ENCODE measurements around the gene TMEFF2. TPM values are rescaled to one million over a fixed set of nuclear protein-coding genes. Genes with fewer than 3 reads are reported as not detected.

TMEFF2 gene
- total and polyA plus RNA-seq, 10 of the 15 experiments (the other 5 are each of a cell fraction or from before 2014, with no cell fraction given) = not detected

DNA sequence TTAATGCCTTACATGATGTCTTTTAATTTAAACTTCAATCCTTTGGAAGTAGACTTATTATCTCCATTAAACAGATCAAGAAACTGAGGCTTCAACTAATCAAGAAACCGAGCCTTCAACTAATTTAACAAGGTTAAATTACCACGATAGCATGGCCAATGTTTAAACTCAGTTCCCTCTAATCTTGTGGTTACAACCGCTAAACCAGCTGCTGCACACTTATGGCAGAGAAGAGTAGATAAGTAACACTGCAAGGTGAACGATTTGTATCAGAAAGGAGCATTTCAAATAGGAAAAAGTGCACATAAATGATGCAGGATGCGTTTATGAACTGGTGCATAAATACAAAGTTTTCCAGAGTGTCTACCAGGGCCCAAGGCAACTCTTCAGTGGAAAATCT is 203.3 kb downstream of the TMEFF2 start:
- Histone ChIP-seq H3K27ac (ENCODE audit: control insufficient read depth, insufficient read depth) (no peak overlapping the region), H3K79me2 (ENCODE audit: control insufficient read depth, insufficient read depth, low read length) (no peaks in the 10 kb centered on the region), H4K20me1 (ENCODE audit: control insufficient read depth, insufficient read depth) (no peaks in the 10 kb centered on the region), H3K27me3 (replicated peaks in 1 of 2; ENCODE audit: control insufficient read depth in 2 of 2, insufficient read depth in 2 of 2, low read length in 1 of 2) (no peaks in the 10 kb centered on the region), H3K36me3 (ENCODE audit: control insufficient read depth in 2 of 2, insufficient read depth in 2 of 2, low read length in 1 of 2) (no peaks in the 10 kb centered on the region), H3K4me2 (ENCODE audit: control insufficient read depth, insufficient read depth) (no peak overlapping the region), H2AFZ (ENCODE audit: control insufficient read depth, low read depth, low read length) (no peak overlapping the region), H3K9ac (ENCODE audit: control insufficient read depth, insufficient read depth, low read length) (no peak overlapping the region), H3K9me3 (replicated peaks; ENCODE audit: control insufficient read depth, insufficient read depth, low read length) (no peaks in the 10 kb centered on the region), H3K4me1 (ENCODE audit: control insufficient read depth, insufficient read depth, low read length) (no peaks in the 10 kb centered on the region), H3K4me3 (no peak overlapping the region)
- DNase-seq (ENCODE audit: low read depth, low spot score) (no peak), ATAC-seq (no peak), FAIRE-seq (no peak)
- intact Hi-C loops (cut with micrococcal nuclease; ENCODE audit: unreplicated experiment) (no loop called here), in situ Hi-C loops (cut with MboI) (no loop called here)
- ChIA-PET SMC1A (ENCODE audit: uncharacterized antibody, unreplicated experiment) (interaction anchor here (0.8 to 2.9 kb wide), 6 partner anchors 10 to 49 kb away, joined by 3 to 9 read pairs (median 4); no protein-coding TSS in a partner anchor), CTCF (no interaction called here), RAD21 (ENCODE audit: unreplicated experiment) (interaction anchor here (0.9 kb wide), 1 partner anchor 164 kb away, joined by 3 read pairs; no protein-coding TSS in a partner anchor), POLR2A (no interaction called here)
- 17% methylated on average over 5 of the region's 5 CpGs for WGBS (ENCODE audit: insufficient coverage, insufficient replicate concordance, low lambda C conversion rate, missing lambda C conversion rate)
- TF ChIP-seq IKZF1 (conservative IDR thresholded peaks at IDR 0.05) = no peak
- peak; percentile 81 for TF ChIP-seq ZBTB33 (IDR thresholded peaks at IDR 0.05)
- no TSS peak for BruUV-seq (replicated peaks)

DNA sequence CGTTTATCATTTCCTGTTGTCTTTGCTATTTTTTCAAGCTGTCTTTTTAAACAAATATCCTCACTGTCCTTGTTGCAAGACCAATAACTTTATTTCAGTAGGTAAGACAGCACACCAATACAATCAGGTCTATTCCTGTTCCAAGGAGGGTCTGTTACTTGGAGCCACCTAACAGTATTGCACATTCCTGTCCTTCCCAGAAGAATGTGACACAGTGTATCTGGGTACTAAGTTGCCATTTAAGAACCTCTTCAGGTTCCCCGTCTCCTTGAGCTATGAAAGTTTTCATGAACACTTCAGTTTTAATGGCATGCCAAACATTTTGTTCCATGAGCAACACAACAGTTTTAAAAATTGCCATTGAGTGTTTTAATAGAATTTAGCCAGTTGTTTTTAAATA is 209.0 kb downstream of the TMEFF2 start:
- ChIA-PET POLR2A (no interaction called here), CTCF (interaction anchor here (0.7 to 3.4 kb wide), 3 partner anchors 12 to 23 kb away, joined by 3 to 14 read pairs (median 3); no protein-coding TSS in a partner anchor), SMC1A (ENCODE audit: uncharacterized antibody, unreplicated experiment) (interaction anchor here (0.6 to 1.2 kb wide), 5 partner anchors 9 to 18 kb away, joined by 3 read pairs; no protein-coding TSS in a partner anchor)
- TF ChIP-seq SRF (IDR thresholded peaks at IDR 0.05; ENCODE audit: low read depth in 2 of 2, low read length in 2 of 2) (no peak), NFYA (IDR thresholded peaks at IDR 0.05; ENCODE audit: borderline replicate concordance, low read depth, low read length) (no peak), ZNF274 (IDR thresholded peaks at IDR 0.05; ENCODE audit: insufficient read depth, insufficient read length) (no peak), RELA (IDR thresholded peaks at IDR 0.05; ENCODE audit: borderline replicate concordance, partially characterized antibody) (no peak), SREBF1 (IDR thresholded peaks at IDR 0.05; ENCODE audit: low read length) (no peak), TARDBP (IDR thresholded peaks at IDR 0.05; ENCODE audit: borderline replicate concordance) (no peak), ZNF24 (IDR thresholded peaks at IDR 0.05) (no peak), PKNOX1 (IDR thresholded peaks at IDR 0.05) (no peak), ZNF217 (IDR thresholded peaks at IDR 0.05) (no peak), IRF5 (IDR thresholded peaks at IDR 0.05; ENCODE audit: borderline replicate concordance) (no peak)
- TF ChIP-seq, protein P1, sequence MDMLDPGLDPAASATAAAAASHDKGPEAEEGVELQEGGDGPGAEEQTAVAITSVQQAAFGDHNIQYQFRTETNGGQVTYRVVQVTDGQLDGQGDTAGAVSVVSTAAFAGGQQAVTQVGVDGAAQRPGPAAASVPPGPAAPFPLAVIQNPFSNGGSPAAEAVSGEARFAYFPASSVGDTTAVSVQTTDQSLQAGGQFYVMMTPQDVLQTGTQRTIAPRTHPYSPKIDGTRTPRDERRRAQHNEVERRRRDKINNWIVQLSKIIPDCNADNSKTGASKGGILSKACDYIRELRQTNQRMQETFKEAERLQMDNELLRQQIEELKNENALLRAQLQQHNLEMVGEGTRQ (IDR thresholded peaks at IDR 0.05; ENCODE audit: borderline replicate concordance, low read depth, low read length) = no peak

More for the DNA sequence above, 209.0 kb downstream of the TMEFF2 start:
- Histone ChIP-seq H2AFZ (ENCODE audit: control insufficient read depth, low read depth, low read length) (no peak overlapping the region), H3K4me3 (no peak overlapping the region), H3K27ac (ENCODE audit: control insufficient read depth, insufficient read depth) (no peak overlapping the region), H3K9me3 (replicated peaks; ENCODE audit: control insufficient read depth, insufficient read depth, low read length) (no peaks in the 10 kb centered on the region), H3K4me1 (ENCODE audit: control insufficient read depth, insufficient read depth, low read length) (no peaks in the 10 kb centered on the region), H4K20me1 (ENCODE audit: control insufficient read depth, insufficient read depth) (no peaks in the 10 kb centered on the region), H3K36me3 (ENCODE audit: control insufficient read depth in 2 of 2, insufficient read depth in 2 of 2, low read length in 1 of 2) (no peaks in the 10 kb centered on the region), H3K79me2 (ENCODE audit: control insufficient read depth, insufficient read depth, low read length) (no peaks in the 10 kb centered on the region), H3K27me3 (replicated peaks in 1 of 2; ENCODE audit: control insufficient read depth in 2 of 2, insufficient read depth in 2 of 2, low read length in 1 of 2) (no peaks in the 10 kb centered on the region), H3K9ac (ENCODE audit: control insufficient read depth, insufficient read depth, low read length) (no peak overlapping the region), H3K4me2 (ENCODE audit: control insufficient read depth, insufficient read depth) (no peak overlapping the region)
- ATAC-seq = no peak
- in situ Hi-C loops (cut with MboI) = no loop called here
- 25% methylated on average over 2 of the region's 2 CpGs for WGBS (ENCODE audit: insufficient coverage, insufficient replicate concordance, low lambda C conversion rate, missing lambda C conversion rate)
- RAD21 ChIA-PET (ENCODE audit: unreplicated experiment) = interaction anchor here (0.7 kb wide), 1 partner anchor 15 kb away, joined by 3 read pairs; no protein-coding TSS in a partner anchor
- FAIRE-seq = no peak
- BruUV-seq (replicated peaks) = no TSS peak
- intact Hi-C loops (cut with micrococcal nuclease; ENCODE audit: unreplicated experiment) = no loop called here
- DNase-seq (ENCODE audit: low read depth, low spot score) = no peak
